WTC11 (cell line): ENCODE results near the gene ERFL. TPM values are rescaled to one million over a fixed set of nuclear protein-coding genes. Genes with fewer than 3 reads are reported as not detected.

ENCODE experiments used
- ATAC-seq: fragments of 200-7000 bp; cut with Tn5 transposase; 2 replicates; pipeline ENCODE4 v1.10.0; 2021; ENCODE audit warnings: mild to moderate bottlenecking, moderate library complexity
- CTCF ChIA-PET: fragments of 300-600 bp; sonication (Branson Sonifier 250); formaldehyde crosslinking; loops from one replicate; lab custom pipeline; 2021; ENCODE audit warnings: antibody characterized with exemption; lab: Charles Lee
- POLR2A ChIA-PET: fragments of 350-600 bp; sonication (Branson Sonifier 250); formaldehyde crosslinking; loops from one replicate; lab custom pipeline; 2021; ENCODE audit warnings: antibody characterized with exemption; lab: Charles Lee
- DNase-seq: peaks from one replicate; pipeline ENCODE4 v3.0.0; 2021; ENCODE audit warnings: low spot score
- H3K27ac Mint-ChIP-seq: 2 replicates; pipeline ENCODE4 v1.8.0; 2021; ENCODE audit warnings: mixed read lengths
- H3K27me3 Mint-ChIP-seq: 2 replicates; pipeline ENCODE4 v1.8.0; 2021; ENCODE audit warnings: low read depth, mild to moderate bottlenecking, moderate library complexity, mixed read lengths
- H3K36me3 Mint-ChIP-seq: 2 replicates; pipeline ENCODE4 v1.8.0; 2021; ENCODE audit warnings: mixed read lengths
- H3K4me1 Mint-ChIP-seq: 2 replicates; pipeline ENCODE4 v1.8.0; 2022; ENCODE audit warnings: mixed read lengths
- H3K4me3 Mint-ChIP-seq: 2 replicates; pipeline ENCODE4 v1.8.0; 2021; ENCODE audit warnings: mild to moderate bottlenecking, moderate library complexity, mixed read lengths
- H3K9me3 Mint-ChIP-seq: 2 replicates; pipeline ENCODE4 v1.8.0; 2021; ENCODE audit warnings: mixed read lengths
- AR ChIP-seq: fragments of 250-450 bp; sonication (Bioruptor Pico); IDR thresholded peaks from 2 replicates; pipeline ENCODE4 v1.9.0; 2021; ENCODE audit warnings: mild to moderate bottlenecking
- ATF2 ChIP-seq: sonication (generic); formaldehyde crosslinking; IDR thresholded peaks from 2 replicates; pipeline ENCODE4 v1.8.1; 2022; ENCODE audit warnings: low read depth, missing genetic modification reagents, borderline replicate concordance
- CBFB ChIP-seq: sonication (generic); formaldehyde crosslinking; IDR thresholded peaks from 2 replicates; pipeline ENCODE4 v1.8.1; 2022; ENCODE audit warnings: mild to moderate bottlenecking, low read depth, missing genetic modification reagents
- ELF4 ChIP-seq: sonication (generic); formaldehyde crosslinking; IDR thresholded peaks from 2 replicates; pipeline ENCODE4 v1.8.1; 2022; ENCODE audit warnings: low read depth, mild to moderate bottlenecking, moderate library complexity, missing genetic modification reagents
- FOXP1 ChIP-seq: sonication (generic); formaldehyde crosslinking; IDR thresholded peaks from 2 replicates; pipeline ENCODE4 v1.8.0; 2022; ENCODE audit warnings: missing genetic modification reagents, mild to moderate bottlenecking, moderate library complexity, borderline replicate concordance
- GRHL2 ChIP-seq: fragments of 250-450 bp; sonication (Bioruptor Pico); IDR thresholded peaks from 2 replicates; pipeline ENCODE4 v1.8.0; 2022; ENCODE audit warnings: mild to moderate bottlenecking, moderate library complexity; ENCODE audit not compliant: insufficient replicate concordance, severe bottlenecking
- HMGA2 ChIP-seq: fragments of 250-450 bp; sonication (Bioruptor Pico); IDR thresholded peaks from 2 replicates; pipeline ENCODE4 v1.4.0; 2021; ENCODE audit warnings: mild to moderate bottlenecking, moderate library complexity
- KAT7 ChIP-seq: sonication (generic); formaldehyde crosslinking; IDR thresholded peaks from 2 replicates; pipeline ENCODE4 v1.8.1; 2023; ENCODE audit warnings: missing genetic modification reagents, mild to moderate bottlenecking, borderline replicate concordance
- NFE2L1 ChIP-seq: sonication (generic); formaldehyde crosslinking; IDR thresholded peaks from 2 replicates; pipeline ENCODE4 v1.8.1; 2023; ENCODE audit warnings: missing genetic modification reagents
- NR1H2 ChIP-seq: sonication (generic); formaldehyde crosslinking; IDR thresholded peaks from 2 replicates; pipeline ENCODE4 v1.9.0; 2021; ENCODE audit warnings: mild to moderate bottlenecking, moderate library complexity, missing genetic modification reagents
- NR3C1 ChIP-seq: sonication (generic); formaldehyde crosslinking; conservative IDR thresholded peaks from 2 replicates; pipeline ENCODE4 v1.8.1; 2023; ENCODE audit warnings: low read depth, mild to moderate bottlenecking, missing genetic modification reagents
- OVOL2 ChIP-seq: fragments of 250-450 bp; sonication (Bioruptor Pico); IDR thresholded peaks from 2 replicates; pipeline ENCODE4 v1.9.0; 2021; ENCODE audit warnings: mild to moderate bottlenecking, borderline replicate concordance
- SMAD4 ChIP-seq: sonication (generic); formaldehyde crosslinking; IDR thresholded peaks from 2 replicates; pipeline ENCODE4 v1.8.0; 2022; ENCODE audit warnings: mild to moderate bottlenecking, missing genetic modification reagents
- TCF7 ChIP-seq: sonication (generic); formaldehyde crosslinking; IDR thresholded peaks from 2 replicates; pipeline ENCODE4 v1.8.0; 2022; ENCODE audit warnings: mild to moderate bottlenecking, low read depth, missing genetic modification reagents, moderate library complexity
- TEAD4 ChIP-seq: sonication (generic); formaldehyde crosslinking; IDR thresholded peaks from 2 replicates; pipeline ENCODE4 v1.8.0; 2022; ENCODE audit warnings: mild to moderate bottlenecking, missing genetic modification reagents
- ZNF219 ChIP-seq: sonication (generic); formaldehyde crosslinking; IDR thresholded peaks from 2 replicates; pipeline ENCODE4 v1.8.0; 2023; ENCODE audit warnings: missing genetic modification reagents, mild to moderate bottlenecking, borderline replicate concordance
- ZNF416 ChIP-seq: fragments of 250-450 bp; sonication (Bioruptor Pico); IDR thresholded peaks from 2 replicates; pipeline ENCODE4 v1.9.0; 2021; ENCODE audit warnings: mild to moderate bottlenecking, inconsistent platforms
- ZNF671 ChIP-seq: fragments of 250-450 bp; sonication (Bioruptor Pico); IDR thresholded peaks from 2 replicates; pipeline ENCODE4 v1.8.0; 2021; ENCODE audit warnings: mild to moderate bottlenecking
- total RNA-seq: library from RNA; stranded (reverse); gene quantifications from 3 replicates; pipeline ENCODE4 v1.2.3, GENCODE V29; 2021
- TF ChIP-seq, protein P1 (sequence below): sonication (generic); formaldehyde crosslinking; conservative IDR thresholded peaks from 2 replicates; pipeline ENCODE4 v1.8.1; 2022; ENCODE audit warnings: mild to moderate bottlenecking, missing genetic modification reagents
- TF ChIP-seq, protein P2 (sequence below): fragments of 250-450 bp; sonication (Bioruptor Pico); conservative IDR thresholded peaks from 2 replicates; pipeline ENCODE4 v1.9.0; 2021; ENCODE audit warnings: mild to moderate bottlenecking
- TF ChIP-seq, protein P3 (sequence below): sonication (generic); formaldehyde crosslinking; IDR thresholded peaks from 2 replicates; pipeline ENCODE4 v1.8.1; 2023; ENCODE audit warnings: mild to moderate bottlenecking, moderate library complexity, missing genetic modification reagents

The ERFL gene
- total RNA-seq, 1 experiment from 2014 or later: 0.31 TPM

DNA sequence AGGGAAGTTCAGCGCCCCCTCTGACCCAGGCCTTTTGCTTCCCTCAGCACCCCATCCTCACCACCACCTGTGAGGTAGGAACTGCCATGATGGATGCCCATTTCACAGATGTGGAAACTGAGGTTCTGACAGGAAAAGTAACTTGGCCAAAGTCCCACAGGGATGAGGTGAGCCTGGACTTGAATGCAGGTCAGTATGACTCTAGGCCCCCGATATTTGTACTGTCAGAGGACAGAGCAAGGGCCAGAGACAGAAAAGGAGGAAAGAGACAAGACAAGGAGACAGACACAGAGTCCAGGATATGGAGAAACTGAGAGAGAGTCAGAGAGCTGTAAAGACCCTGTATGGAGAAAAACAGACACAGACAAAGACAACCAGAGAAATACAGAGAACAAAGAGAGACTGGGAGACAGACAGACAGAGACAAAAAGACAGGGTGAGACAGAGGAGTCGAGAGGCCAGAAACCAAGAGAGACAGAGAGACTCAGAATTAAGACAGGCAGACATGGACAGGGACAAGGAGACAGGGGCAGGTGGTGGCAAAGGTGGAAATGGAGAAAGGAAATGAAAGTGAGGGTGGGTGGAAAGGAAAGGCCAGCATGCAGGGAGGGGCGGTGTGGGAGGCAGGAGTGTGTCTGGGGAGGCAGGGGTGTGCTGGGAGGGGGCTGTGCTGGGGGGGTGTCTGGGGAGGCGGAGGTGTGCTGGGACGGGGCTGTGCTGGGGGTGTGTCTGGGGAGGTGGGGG lies 5.0 kb downstream of the ERFL start:
- ATAC-seq: no peak
- Mint-ChIP-seq H3K9me3 (no peaks in the 10 kb centered on the region), H3K27me3 (no peaks in the 10 kb centered on the region), H3K4me1 (peaks cover 10% of the 10 kb centered on the region), H3K4me3 (no peak overlapping the region), H3K36me3 (no peaks in the 10 kb centered on the region), H3K27ac (no peak overlapping the region)
- no peak for TF ChIP-seq KAT7 (CRISPR knock-in tag)
- TF ChIP-seq, protein P1, sequence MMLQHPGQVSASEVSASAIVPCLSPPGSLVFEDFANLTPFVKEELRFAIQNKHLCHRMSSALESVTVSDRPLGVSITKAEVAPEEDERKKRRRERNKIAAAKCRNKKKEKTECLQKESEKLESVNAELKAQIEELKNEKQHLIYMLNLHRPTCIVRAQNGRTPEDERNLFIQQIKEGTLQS (CRISPR knock-in tag): no peak
- TF ChIP-seq ZNF416 (CRISPR knock-in tag): no peak
- TF ChIP-seq, protein P2, sequence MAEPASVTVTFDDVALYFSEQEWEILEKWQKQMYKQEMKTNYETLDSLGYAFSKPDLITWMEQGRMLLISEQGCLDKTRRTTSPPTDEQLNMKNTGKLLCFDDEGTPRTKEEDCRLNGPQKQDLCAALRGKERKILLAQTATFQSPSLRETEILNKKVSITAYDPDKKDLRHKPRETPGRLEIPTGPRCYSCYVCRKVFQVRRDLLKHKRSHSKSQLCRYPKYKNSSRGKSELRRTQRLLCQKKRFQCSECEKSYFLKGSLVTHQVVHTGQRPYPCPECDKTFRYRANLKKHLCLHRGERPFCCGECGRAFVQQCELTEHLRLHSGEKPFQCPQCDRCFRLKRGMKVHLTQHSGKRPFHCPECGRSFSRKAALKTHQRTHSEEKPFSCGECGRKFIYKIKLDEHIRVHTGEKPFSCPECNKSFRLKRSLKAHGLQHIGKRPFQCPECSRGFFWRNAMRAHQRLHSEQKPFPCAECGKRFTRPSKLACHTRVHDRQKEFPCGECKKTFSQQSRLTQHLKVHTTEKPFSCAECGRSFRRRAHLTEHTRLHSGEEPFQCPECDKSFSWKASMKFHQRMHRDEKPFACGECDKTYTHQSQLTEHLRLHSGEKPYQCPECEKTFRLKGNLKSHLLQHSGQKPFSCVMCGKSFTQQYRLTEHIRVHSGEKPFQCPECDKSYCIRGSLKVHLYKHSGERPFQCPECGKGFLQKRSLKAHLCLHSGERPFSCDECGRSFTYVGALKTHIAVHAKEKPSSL (CRISPR knock-in tag): no peak
- TF ChIP-seq NR3C1 (CRISPR knock-in tag): no peak
- TF ChIP-seq CBFB (CRISPR knock-in tag): no peak
- no peak for TF ChIP-seq SMAD4
- no peak for TF ChIP-seq TCF7
- TF ChIP-seq, protein P3, sequence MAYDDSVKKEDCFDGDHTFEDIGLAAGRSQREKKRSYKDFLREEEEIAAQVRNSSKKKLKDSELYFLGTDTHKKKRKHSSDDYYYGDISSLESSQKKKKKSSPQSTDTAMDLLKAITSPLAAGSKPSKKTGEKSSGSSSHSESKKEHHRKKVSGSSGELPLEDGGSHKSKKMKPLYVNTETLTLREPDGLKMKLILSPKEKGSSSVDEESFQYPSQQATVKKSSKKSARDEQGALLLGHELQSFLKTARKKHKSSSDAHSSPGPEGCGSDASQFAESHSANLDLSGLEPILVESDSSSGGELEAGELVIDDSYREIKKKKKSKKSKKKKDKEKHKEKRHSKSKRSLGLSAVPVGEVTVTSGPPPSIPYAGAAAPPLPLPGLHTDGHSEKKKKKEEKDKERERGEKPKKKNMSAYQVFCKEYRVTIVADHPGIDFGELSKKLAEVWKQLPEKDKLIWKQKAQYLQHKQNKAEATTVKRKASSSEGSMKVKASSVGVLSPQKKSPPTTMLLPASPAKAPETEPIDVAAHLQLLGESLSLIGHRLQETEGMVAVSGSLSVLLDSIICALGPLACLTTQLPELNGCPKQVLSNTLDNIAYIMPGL: no peak
- no peak for TF ChIP-seq TEAD4
- no peak for TF ChIP-seq NR1H2 (CRISPR knock-in tag)
- TF ChIP-seq OVOL2 (CRISPR knock-in tag): no peak
- DNase-seq: no peak
- ChIA-PET POLR2A (interaction anchor here (1.0 kb wide), 1 partner anchor 15 kb away, joined by 4 read pairs; no protein-coding TSS in a partner anchor), CTCF (interaction anchor here (1.6 to 2.1 kb wide), 3 partner anchors 8 to 50 kb away, joined by 5 to 14 read pairs (median 6); no protein-coding TSS in a partner anchor)

DNA sequence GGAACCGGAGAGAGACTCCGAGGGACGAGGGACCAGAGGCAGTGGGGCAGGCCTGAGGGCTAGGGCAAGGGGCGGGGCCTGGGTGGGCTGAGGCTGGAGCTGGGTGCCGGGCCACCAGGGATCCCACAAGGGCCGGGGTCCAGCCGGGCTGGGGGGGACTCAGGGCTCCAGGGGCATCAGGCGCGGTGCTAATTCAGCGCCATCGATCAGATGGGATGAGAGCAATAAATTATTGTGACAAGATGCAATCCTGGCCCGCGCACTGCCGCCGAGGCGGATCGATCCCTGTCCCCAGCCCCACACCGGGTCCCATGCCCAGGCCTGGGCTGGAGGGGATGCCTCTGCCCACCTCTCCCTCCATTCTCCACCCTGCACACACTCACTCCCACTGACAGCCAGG lies 5.7 kb downstream of the ERFL start:
- peak overlapping the region; percentile 61 for H3K4me3 Mint-ChIP-seq

DNA sequence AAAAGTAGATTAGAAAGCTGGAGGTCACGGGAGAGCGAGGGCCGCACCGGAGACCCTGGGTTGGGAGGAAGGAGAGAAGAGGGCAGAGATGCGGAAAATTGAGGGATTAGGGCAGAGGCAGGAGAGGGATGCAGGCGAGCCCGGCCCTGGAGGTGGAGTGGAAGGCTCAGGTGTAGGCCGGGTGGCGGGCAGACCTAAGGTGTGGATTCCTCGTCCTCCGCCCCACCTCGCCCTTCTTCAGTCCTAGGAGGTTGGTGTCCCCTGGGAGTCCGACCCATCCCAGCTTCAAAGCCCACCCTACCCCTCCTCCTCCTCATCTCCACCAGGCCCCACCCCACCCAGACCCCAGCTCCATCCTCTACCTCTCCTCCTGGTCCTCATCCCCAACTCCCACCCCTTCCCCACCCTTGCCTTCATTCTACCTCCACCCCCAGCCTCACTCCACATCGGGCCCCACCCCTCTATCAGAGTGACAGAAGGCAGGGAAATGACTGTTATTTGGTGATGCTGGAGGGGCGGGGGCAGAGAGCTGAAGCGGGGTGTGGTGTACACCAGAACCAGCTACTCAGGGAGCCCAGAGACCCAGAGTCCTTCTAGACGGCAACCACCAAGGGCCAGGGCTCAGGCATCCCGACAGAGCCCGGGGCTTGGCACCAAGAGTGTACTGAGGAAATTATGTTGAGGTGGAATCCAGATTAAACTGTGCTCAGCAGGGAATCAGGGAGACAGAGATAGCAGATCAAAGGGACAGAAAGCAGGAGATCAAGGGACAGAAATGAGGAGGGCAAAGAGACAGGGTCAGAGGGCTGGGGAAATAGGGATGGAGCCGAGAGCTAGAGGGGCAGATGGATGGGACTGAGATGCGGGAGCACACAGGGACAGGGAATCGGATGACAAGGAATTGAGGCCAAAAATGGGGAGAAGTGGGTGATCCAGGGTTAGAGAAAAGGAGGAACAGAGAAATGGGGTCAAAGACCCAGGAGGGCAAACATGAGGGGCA lies 6.4 kb downstream of the ERFL start:
- CTCF ChIA-PET: interaction anchor here (0.7 to 2.1 kb wide), 8 partner anchors 9 to 220 kb away, joined by 3 to 14 read pairs (median 3); partner anchors contain the start of gene RABAC1
- POLR2A ChIA-PET: interaction anchor here (1.0 to 1.5 kb wide), 3 partner anchors 13 to 49 kb away, joined by 3 to 5 read pairs (median 4); no protein-coding TSS in a partner anchor
- Mint-ChIP-seq H3K4me3 (peak overlapping the region; percentile 61), H3K9me3 (no peaks in the 10 kb centered on the region), H3K27ac (no peak overlapping the region), H3K4me1 (peaks cover 10% of the 10 kb centered on the region), H3K27me3 (no peaks in the 10 kb centered on the region), H3K36me3 (no peaks in the 10 kb centered on the region)
- ATAC-seq: peak; percentile 16
- no peak for DNase-seq
- TF ChIP-seq ZNF219 (CRISPR knock-in tag) (no peak), GRHL2 (CRISPR knock-in tag) (no peak), FOXP1 (no peak), AR (no peak), ATF2 (CRISPR knock-in tag) (no peak), ZNF671 (CRISPR knock-in tag) (no peak), NFE2L1 (no peak)

More for the DNA sequence above, 5.7 kb downstream of the ERFL start:
- ChIA-PET CTCF (interaction anchor here (0.9 to 2.1 kb wide), 6 partner anchors 8 to 50 kb away, joined by 3 to 14 read pairs (median 4); partner anchors contain the start of gene RABAC1), POLR2A (interaction anchor here (1.0 to 1.5 kb wide), 2 partner anchors 14 to 17 kb away, joined by 4 to 5 read pairs; no protein-coding TSS in a partner anchor)
- Mint-ChIP-seq H3K9me3 (no peaks in the 10 kb centered on the region), H3K27me3 (no peaks in the 10 kb centered on the region), H3K36me3 (no peaks in the 10 kb centered on the region), H3K4me1 (peaks cover 10% of the 10 kb centered on the region), H3K27ac (no peak overlapping the region)
- DNase-seq (no peak), ATAC-seq (peak; percentile 35)
- no peak for TF ChIP-seq ELF4 (CRISPR knock-in tag)
- TF ChIP-seq HMGA2 (CRISPR knock-in tag): no peak
- TF ChIP-seq ZNF219 (CRISPR knock-in tag): no peak
